Astrocyte (in vitro differentiated cells and primary cell): ENCODE results near the gene CBFA2T2. TPM values are rescaled to one million over a fixed set of nuclear protein-coding genes. Genes with fewer than 3 reads are reported as not detected.
"Not testable (repeated sequence)": the region's sequence is repeated elsewhere in the genome, so short reads cannot be mapped to it uniquely, and the experiment has no call there.

Experiments used
- DNase-seq: peaks from one replicate; pipeline ENCODE4 v3.0.0-alpha.2; 2010; ENCODE audit warnings: low read depth
- FAIRE-seq: peaks from 2 replicates; lab custom pipeline; 2011; peaks lifted over from hg19 to GRCh38; lab: Jason Lieb, UNC
- H2AFZ ChIP-seq: 2 replicates; pipeline ENCODE4 v1.6.0; 2012; ENCODE audit warnings: low read depth, low read length, inconsistent platforms
- H3K27ac ChIP-seq: 2 replicates; pipeline ENCODE4 v1.5.1; 2011; ENCODE audit warnings: low read depth, low read length, inconsistent platforms
- H3K27me3 ChIP-seq: 2 replicates; pipeline ENCODE4 v1.6.0; 2011; ENCODE audit warnings: low read length, inconsistent platforms; ENCODE audit not compliant: insufficient read depth
- H3K36me3 ChIP-seq: 2 replicates; pipeline ENCODE4 v1.5.1; 2011; ENCODE audit warnings: low read length, inconsistent platforms; ENCODE audit not compliant: insufficient read depth
- H3K4me1 ChIP-seq: 2 replicates; pipeline ENCODE4 v1.5.1; 2011; ENCODE audit warnings: low read length, inconsistent platforms; ENCODE audit not compliant: insufficient read depth
- H3K4me2 ChIP-seq: 2 replicates; pipeline ENCODE4 v1.6.0; 2012; ENCODE audit warnings: low read length, inconsistent platforms
- H3K4me3 ChIP-seq: 2 replicates; pipeline ENCODE4 v1.5.1; 2011; ENCODE audit warnings: low read depth, mild to moderate bottlenecking, low read length, inconsistent platforms; ENCODE audit not compliant: insufficient read depth
- H3K79me2 ChIP-seq: 2 replicates; pipeline ENCODE4 v1.6.0; 2012; ENCODE audit warnings: mild to moderate bottlenecking, low read length, inconsistent platforms; ENCODE audit not compliant: insufficient read depth
- H3K9ac ChIP-seq: 2 replicates; pipeline ENCODE4 v1.6.0; 2012; ENCODE audit warnings: mild to moderate bottlenecking, low read length, inconsistent platforms
- H3K9me3 ChIP-seq: 2 replicates; pipeline ENCODE4 v1.5.1; 2012; ENCODE audit warnings: low read depth, mild to moderate bottlenecking, low read length, inconsistent platforms; ENCODE audit not compliant: insufficient read depth
- H4K20me1 ChIP-seq: 2 replicates; pipeline ENCODE4 v1.6.0; 2012; ENCODE audit warnings: low read length, inconsistent platforms; ENCODE audit not compliant: insufficient read depth
- H3K27ac Mint-ChIP-seq: one replicate; pipeline ENCODE4 v1.8.0; 2021; ENCODE audit warnings: mild to moderate bottlenecking, mixed read lengths; ENCODE audit not compliant: unreplicated experiment
- H3K27me3 Mint-ChIP-seq: one replicate; pipeline ENCODE4 v1.8.0; 2021; ENCODE audit warnings: low read depth, mixed read lengths; ENCODE audit not compliant: unreplicated experiment
- H3K36me3 Mint-ChIP-seq: one replicate; pipeline ENCODE4 v1.8.0; 2021; ENCODE audit warnings: low read depth, mixed read lengths; ENCODE audit not compliant: unreplicated experiment
- H3K4me1 Mint-ChIP-seq: one replicate; pipeline ENCODE4 v1.8.0; 2021; ENCODE audit warnings: low read depth, mixed read lengths; ENCODE audit not compliant: unreplicated experiment
- H3K4me3 Mint-ChIP-seq: one replicate; pipeline ENCODE4 v1.8.0; 2021; ENCODE audit warnings: mild to moderate bottlenecking, moderate library complexity, mixed read lengths; ENCODE audit not compliant: unreplicated experiment
- H3K9me3 Mint-ChIP-seq: one replicate; pipeline ENCODE4 v1.8.0; 2021; ENCODE audit warnings: mild to moderate bottlenecking, mixed read lengths; ENCODE audit not compliant: unreplicated experiment
- EZH2 ChIP-seq: IDR thresholded peaks from 2 replicates; pipeline ENCODE4 v1.6.1; 2012; ENCODE audit warnings: mild to moderate bottlenecking, low read length, inconsistent platforms; ENCODE audit not compliant: insufficient read depth
- total RNA-seq: library from RNA; stranded (reverse); gene quantifications from 2 replicates; pipeline ENCODE4 v1.2.1, GENCODE V29; 2021
- TF ChIP-seq, protein P1 (sequence below): IDR thresholded peaks from 2 replicates; pipeline ENCODE4 v1.5.1; 2011; ENCODE audit warnings: low read depth, mild to moderate bottlenecking, inconsistent platforms, low read length, moderate library complexity; ENCODE audit not compliant: insufficient read depth

CBFA2T2 gene
- total RNA-seq, 1 donor from 2014 or later, result 14.6 TPM

DNA sequence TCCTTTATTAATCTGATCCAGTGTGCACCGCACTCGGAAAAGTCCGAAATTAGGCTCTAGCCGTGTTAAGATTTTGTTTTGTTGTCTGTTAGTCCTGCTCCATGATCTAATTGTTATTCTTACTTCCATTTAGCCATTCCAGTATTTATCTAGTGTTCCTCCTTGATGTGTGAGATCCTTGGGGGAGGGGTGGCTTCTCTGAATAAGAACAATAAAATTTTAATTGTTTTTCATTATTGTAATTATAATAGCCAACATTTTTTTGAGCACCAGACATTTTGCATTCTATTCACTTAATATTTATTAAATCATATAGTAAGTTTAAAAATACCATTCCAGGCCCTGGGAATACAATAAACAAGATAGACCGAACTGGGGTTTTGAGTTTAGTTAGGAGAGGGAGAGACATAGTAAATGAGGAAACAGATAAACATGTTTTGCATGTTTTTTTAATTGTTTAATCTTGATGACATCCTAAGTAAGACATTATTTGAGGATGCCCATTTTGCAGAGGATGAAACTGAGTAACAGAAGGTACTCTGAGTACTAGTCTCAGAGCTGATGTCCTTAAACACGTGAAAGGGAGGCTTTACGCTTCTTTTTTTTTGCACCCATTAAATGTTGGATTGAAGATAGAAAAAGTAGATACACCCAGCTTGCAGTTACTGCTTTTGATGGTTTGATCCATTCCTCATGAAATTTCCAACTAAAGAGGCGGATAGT lies 1.2 kb downstream of the CBFA2T2 start:
- peak overlapping the region; percentile 98 for H3K4me2 ChIP-seq
- no peak for DNase-seq
- TF ChIP-seq EZH2, result no peak
- TF ChIP-seq, protein P1, sequence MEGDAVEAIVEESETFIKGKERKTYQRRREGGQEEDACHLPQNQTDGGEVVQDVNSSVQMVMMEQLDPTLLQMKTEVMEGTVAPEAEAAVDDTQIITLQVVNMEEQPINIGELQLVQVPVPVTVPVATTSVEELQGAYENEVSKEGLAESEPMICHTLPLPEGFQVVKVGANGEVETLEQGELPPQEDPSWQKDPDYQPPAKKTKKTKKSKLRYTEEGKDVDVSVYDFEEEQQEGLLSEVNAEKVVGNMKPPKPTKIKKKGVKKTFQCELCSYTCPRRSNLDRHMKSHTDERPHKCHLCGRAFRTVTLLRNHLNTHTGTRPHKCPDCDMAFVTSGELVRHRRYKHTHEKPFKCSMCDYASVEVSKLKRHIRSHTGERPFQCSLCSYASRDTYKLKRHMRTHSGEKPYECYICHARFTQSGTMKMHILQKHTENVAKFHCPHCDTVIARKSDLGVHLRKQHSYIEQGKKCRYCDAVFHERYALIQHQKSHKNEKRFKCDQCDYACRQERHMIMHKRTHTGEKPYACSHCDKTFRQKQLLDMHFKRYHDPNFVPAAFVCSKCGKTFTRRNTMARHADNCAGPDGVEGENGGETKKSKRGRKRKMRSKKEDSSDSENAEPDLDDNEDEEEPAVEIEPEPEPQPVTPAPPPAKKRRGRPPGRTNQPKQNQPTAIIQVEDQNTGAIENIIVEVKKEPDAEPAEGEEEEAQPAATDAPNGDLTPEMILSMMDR, result no peak
- Mint-ChIP-seq H3K9me3 (no peaks in the 10 kb centered on the region), H3K27me3 (no peaks in the 10 kb centered on the region), H3K4me1 (no peaks in the 10 kb centered on the region), H3K36me3 (no peaks in the 10 kb centered on the region), H3K27ac (peak overlapping the region; percentile 44), H3K4me3 (peak overlapping the region; percentile 93)
- peak overlapping the region; percentile 43 for H3K27ac ChIP-seq
- H3K9me3 ChIP-seq, result no peaks in the 10 kb centered on the region
- peak overlapping the region; percentile 90 for H2AFZ ChIP-seq
- no peaks in the 10 kb centered on the region for H3K36me3 ChIP-seq
- FAIRE-seq, result no peak
- H3K9ac ChIP-seq, result peak overlapping the region; percentile 86
- peaks cover 13% of the 10 kb centered on the region for H3K79me2 ChIP-seq
- peak overlapping the region; percentile 85 for H3K4me3 ChIP-seq
- peaks cover 4% of the 10 kb centered on the region for H3K4me1 ChIP-seq
- no peaks in the 10 kb centered on the region for H3K27me3 ChIP-seq
- peaks cover 19% of the 10 kb centered on the region for H4K20me1 ChIP-seq

DNA sequence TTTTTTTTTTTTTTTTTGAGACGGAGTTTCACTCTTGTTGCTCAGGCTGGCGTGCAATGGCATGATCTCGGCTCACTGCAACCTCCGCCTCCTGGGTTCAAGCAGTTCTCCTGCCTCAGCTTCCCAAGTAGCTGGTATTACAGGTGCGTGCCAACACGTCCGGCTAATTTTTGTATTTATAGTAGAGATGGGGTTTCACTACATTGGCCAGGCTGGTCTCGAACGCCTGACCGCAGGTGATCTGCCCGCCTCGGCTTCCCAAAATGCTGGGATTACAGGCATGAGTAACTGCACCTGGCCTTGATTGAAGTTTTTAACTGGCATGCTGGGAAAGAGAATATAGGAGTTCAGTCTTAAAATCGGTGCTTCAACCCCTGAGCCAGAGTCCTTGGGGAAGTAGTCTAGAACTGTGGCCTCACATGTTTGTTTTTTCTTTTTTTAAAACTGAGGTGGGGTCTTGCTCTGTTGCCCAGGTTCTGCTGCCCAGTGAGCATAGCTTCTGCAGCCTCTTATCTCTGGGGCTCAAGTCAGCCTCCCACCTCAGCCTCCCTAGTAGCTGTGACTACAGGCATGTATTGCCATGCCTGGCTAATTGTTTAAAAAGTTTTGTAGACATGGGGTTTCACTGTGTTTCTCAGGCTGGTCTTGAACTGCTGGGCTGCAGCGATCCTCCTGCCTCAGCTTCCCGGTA lies 3.3 kb downstream of the CBFA2T2 start:
- H3K27me3 ChIP-seq, result no peaks in the 10 kb centered on the region
- no peak overlapping the region for H3K4me3 ChIP-seq
- DNase-seq (no peak), FAIRE-seq (no peak)
- H3K4me3 Mint-ChIP-seq, result no peak overlapping the region
- H3K9me3 Mint-ChIP-seq, result no peaks in the 10 kb centered on the region
- peaks cover 29% of the 10 kb centered on the region for H4K20me1 ChIP-seq
- H3K79me2 ChIP-seq, result peaks cover 16% of the 10 kb centered on the region
- no peak overlapping the region for H2AFZ ChIP-seq
- H3K27me3 Mint-ChIP-seq, result no peaks in the 10 kb centered on the region
- H3K36me3 Mint-ChIP-seq, result no peaks in the 10 kb centered on the region
- H3K9ac ChIP-seq, result no peak overlapping the region
- H3K27ac ChIP-seq, result no peak overlapping the region
- no peaks in the 10 kb centered on the region for H3K9me3 ChIP-seq
- no peak overlapping the region for H3K4me2 ChIP-seq
- H3K4me1 ChIP-seq, result peaks cover 4% of the 10 kb centered on the region
- H3K4me1 Mint-ChIP-seq, result no peaks in the 10 kb centered on the region
- H3K27ac Mint-ChIP-seq, result no peak overlapping the region
- H3K36me3 ChIP-seq, result no peaks in the 10 kb centered on the region
- TF ChIP-seq, protein P1, result no peak
- no peak for TF ChIP-seq EZH2

DNA sequence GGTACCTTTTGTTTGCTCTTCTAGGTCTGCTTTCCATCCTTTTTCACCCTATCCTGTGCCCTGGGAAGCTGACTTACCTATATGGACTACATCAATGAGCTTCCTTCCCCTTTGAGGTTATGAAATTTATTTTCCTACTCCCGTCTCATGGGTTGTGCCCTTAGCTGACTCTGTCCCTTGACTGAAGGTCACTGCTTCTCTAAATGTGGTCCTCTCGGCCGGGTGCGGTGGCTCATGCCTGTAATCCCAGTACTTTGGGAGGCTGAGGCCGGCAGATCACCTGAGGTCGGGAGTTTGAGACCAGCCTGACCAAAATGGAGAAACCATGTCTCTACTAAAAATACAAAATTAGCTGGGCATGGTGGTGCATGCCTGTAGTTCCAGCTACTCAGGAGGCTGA lies 6.9 kb downstream of the CBFA2T2 start:
- H3K4me3 ChIP-seq, H3K9me3 Mint-ChIP-seq, H3K27me3 ChIP-seq, H3K4me1 Mint-ChIP-seq, H3K27me3 Mint-ChIP-seq, DNase-seq, H3K27ac Mint-ChIP-seq, H3K27ac ChIP-seq, H3K79me2 ChIP-seq, H3K9me3 ChIP-seq, FAIRE-seq, H3K4me2 ChIP-seq, H3K36me3 ChIP-seq, H3K36me3 Mint-ChIP-seq, H3K4me3 Mint-ChIP-seq, H3K4me1 ChIP-seq, H3K9ac ChIP-seq, H2AFZ ChIP-seq: not testable (repeated sequence)
- peaks cover 51% of the 10 kb centered on the region for H4K20me1 ChIP-seq
